ENCODE results near the gene EPB41. TPM values are rescaled to one million over a fixed set of nuclear protein-coding genes. Genes with fewer than 3 reads are reported as not detected.

The EPB41 gene
- total and polyA plus RNA-seq, 9 of the 15 experiments (the other 6 are each of a cell fraction or from before 2014, with no cell fraction given): 3.7 to 213 (median 141) TPM

DNA sequence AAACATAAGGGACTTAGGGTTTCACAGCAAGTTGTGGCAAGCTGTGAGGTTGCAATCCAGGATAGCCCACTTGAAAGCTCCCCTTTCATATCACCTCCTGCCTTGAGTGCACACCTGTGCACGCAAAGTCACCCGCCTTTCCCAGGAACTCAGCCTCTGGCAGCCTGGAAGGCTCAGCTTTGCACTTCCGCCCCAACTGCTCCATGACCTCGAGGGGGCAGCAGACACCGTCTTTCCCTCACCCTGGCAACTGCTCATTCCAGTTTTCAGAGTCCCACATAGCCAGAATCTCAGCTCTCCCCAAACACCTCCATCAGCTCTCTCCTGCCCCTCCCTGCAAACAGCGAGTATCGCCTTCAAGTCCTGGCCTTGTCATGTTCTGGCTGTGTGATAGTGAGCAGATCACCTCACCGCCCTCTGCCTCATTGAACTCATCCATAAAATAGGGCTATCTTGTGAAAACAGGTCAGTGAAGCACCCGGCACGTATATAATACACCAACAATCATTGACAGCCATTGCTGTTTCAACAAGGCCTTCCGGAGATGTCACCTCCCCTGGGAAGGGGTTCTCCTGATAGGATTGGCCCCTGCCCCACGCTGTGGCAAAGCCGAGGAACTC is 32.2 kb upstream of the EPB41 start (continued):
- TF ChIP-seq MXD1 (CRISPR knock-in tag; IDR thresholded peaks at IDR 0.05; ENCODE audit: borderline replicate concordance, poor library complexity, severe bottlenecking) (no peak), OTX1 (CRISPR knock-in tag; IDR thresholded peaks at IDR 0.05) (peak; percentile 65; the same call in 1 of the 2 replicates), ZBTB12 (CRISPR knock-in tag; IDR thresholded peaks at IDR 0.05) (0 out of 2 replicates have a peak, but pooled peaks have one; percentile 5), ESRRA (IDR thresholded peaks at IDR 0.05; ENCODE audit: borderline replicate concordance, low read depth) (peak; percentile 94), DDX20 (tag; IDR thresholded peaks at IDR 0.05; ENCODE audit: low read depth) (no peak), HNRNPK (IDR thresholded peaks at IDR 0.05; ENCODE audit: low read depth, low read length, poor library complexity, severe bottlenecking) (no peak), PPARD (CRISPR knock-in tag; IDR thresholded peaks at IDR 0.05) (no peak), HOXB6 (CRISPR knock-in tag; IDR thresholded peaks at IDR 0.05; ENCODE audit: borderline replicate concordance) (no peak), E2F8 (IDR thresholded peaks at IDR 0.05; ENCODE audit: low read depth, partially characterized antibody) (peak; percentile 84), ZNF717 (CRISPR knock-in tag; IDR thresholded peaks at IDR 0.05) (no peak), STAT5A (IDR thresholded peaks at IDR 0.05; ENCODE audit: borderline replicate concordance, low read length) (peak; percentile 73), XRCC5 (IDR thresholded peaks at IDR 0.05; ENCODE audit: low read depth, low read length) (peak; percentile 96), ARID1B (IDR thresholded peaks at IDR 0.05) (peak; percentile 85), TRIM25 (IDR thresholded peaks at IDR 0.05; ENCODE audit: borderline replicate concordance) (no peak), ZNF263 (CRISPR knock-in tag; IDR thresholded peaks at IDR 0.05; ENCODE audit: borderline replicate concordance) (peak; percentile 65; the same call in 1 of the 2 replicates), CXXC5 (CRISPR knock-in tag; IDR thresholded peaks at IDR 0.05) (peak; percentile 78), ZNF586 (CRISPR knock-in tag; conservative IDR thresholded peaks at IDR 0.05) (no peak), SMAD4 (CRISPR knock-in tag; conservative IDR thresholded peaks at IDR 0.05) (peak; percentile 74)
- TF ChIP-seq, protein P1, sequence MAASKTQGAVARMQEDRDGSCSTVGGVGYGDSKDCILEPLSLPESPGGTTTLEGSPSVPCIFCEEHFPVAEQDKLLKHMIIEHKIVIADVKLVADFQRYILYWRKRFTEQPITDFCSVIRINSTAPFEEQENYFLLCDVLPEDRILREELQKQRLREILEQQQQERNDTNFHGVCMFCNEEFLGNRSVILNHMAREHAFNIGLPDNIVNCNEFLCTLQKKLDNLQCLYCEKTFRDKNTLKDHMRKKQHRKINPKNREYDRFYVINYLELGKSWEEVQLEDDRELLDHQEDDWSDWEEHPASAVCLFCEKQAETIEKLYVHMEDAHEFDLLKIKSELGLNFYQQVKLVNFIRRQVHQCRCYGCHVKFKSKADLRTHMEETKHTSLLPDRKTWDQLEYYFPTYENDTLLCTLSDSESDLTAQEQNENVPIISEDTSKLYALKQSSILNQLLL (CRISPR knock-in tag; IDR thresholded peaks at IDR 0.05; ENCODE audit: borderline replicate concordance): no peak
- TF ChIP-seq, protein P2, sequence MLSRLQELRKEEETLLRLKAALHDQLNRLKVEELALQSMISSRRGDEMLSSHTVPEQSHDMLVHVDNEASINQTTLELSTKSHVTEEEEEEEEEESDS (CRISPR knock-in tag; IDR thresholded peaks at IDR 0.05): no peak
